Body of pancreas (tissue), 4 donors: Measurements from ENCODE around the gene SH3TC1. TPM values are rescaled to one million over a fixed set of nuclear protein-coding genes. Genes with fewer than 3 reads are reported as not detected.

ENCODE experiments used
- ATAC-seq: fragments of 150-250 bp; one replicate; pipeline ENCODE4 v1.9.1; 2016
- DNase-seq, 4 donors: peaks; one replicate each; pipeline ENCODE4 v3.0.0-alpha.2; 2019
- H3K27ac ChIP-seq, 4 donors: fragments of 200-600 bp; sonication (generic); 1 replicate in 3 of 4; 2 replicates in 1 of 4; pipeline versions ENCODE4 v1.5.1 to v1.6.1; 2016 to 2019; ENCODE audit warnings: mild to moderate bottlenecking in 1 of 4, mixed read lengths in 1 of 4, moderate library complexity in 1 of 4
- H3K27me3 ChIP-seq, 2 donors: fragments of 200-600 bp; sonication (generic); one replicate each; pipeline ENCODE4 v1.6.0; 2016; ENCODE audit warnings: mild to moderate bottlenecking in 1 of 2
- H3K36me3 ChIP-seq, 2 donors: fragments of 200-600 bp; sonication (generic); replicated peaks in 1 of 2; 2 replicates each; pipeline ENCODE4 v1.5.1; 2016; ENCODE audit warnings: low read depth in 2 of 2; ENCODE audit not compliant: insufficient read depth in 1 of 2
- H3K4me1 ChIP-seq: fragments of 200-600 bp; sonication (generic); one replicate; pipeline ENCODE4 v1.6.0; 2016
- H3K4me3 ChIP-seq, 2 donors: fragments of 200-600 bp; sonication (generic); 1 replicate in 1 of 2; 2 replicates in 1 of 2; pipeline ENCODE4 v1.5.1; 2016 to 2019
- H3K9me3 ChIP-seq, 3 donors: fragments of 200-600 bp; sonication (generic); 1 replicate in 2 of 3; 2 replicates in 1 of 3; pipeline ENCODE4 v1.5.1; 2016
- POLR2A ChIP-seq, 3 donors: fragments of 450-650 bp; IDR thresholded peaks; one replicate each; pipeline ENCODE4 v1.6.1; 2016; ENCODE audit warnings: antibody characterized with exemption in 3 of 3, mild to moderate bottlenecking in 2 of 3
- WGBS, 2 donors: methylation state at CpG; one replicate each; pipeline ENCODE4 v1.1.5; 2017; 5-methylcytosine and 5-hydroxymethylcytosine counted together
- intact Hi-C: fragments of 100-400 bp; cut with DNase I; formaldehyde crosslinking; loops from one replicate; pipeline ENCODE4 v1.15.1; 2023
- total RNA-seq, 2 donors: library from RNA; depleted of rRNA; stranded (reverse); fragments of >200 nt; gene quantifications; one replicate each; pipeline ENCODE4 v1.1.0, GENCODE V29; 2016
- TF ChIP-seq, protein P1 (sequence below), 7 experiments: fragments of 450-650 bp in 4 of 7; fragments of 200-600 bp in 3 of 7; sonication (generic) in 3 of 7; IDR thresholded peaks; one replicate each; pipeline ENCODE4 v1.5.1; 2016 to 2019; ENCODE audit warnings: antibody characterized with exemption in 7 of 7

The SH3TC1 gene
- total RNA-seq, 2 donors from 2014 or later, result 31.1 to 103 TPM

DNA sequence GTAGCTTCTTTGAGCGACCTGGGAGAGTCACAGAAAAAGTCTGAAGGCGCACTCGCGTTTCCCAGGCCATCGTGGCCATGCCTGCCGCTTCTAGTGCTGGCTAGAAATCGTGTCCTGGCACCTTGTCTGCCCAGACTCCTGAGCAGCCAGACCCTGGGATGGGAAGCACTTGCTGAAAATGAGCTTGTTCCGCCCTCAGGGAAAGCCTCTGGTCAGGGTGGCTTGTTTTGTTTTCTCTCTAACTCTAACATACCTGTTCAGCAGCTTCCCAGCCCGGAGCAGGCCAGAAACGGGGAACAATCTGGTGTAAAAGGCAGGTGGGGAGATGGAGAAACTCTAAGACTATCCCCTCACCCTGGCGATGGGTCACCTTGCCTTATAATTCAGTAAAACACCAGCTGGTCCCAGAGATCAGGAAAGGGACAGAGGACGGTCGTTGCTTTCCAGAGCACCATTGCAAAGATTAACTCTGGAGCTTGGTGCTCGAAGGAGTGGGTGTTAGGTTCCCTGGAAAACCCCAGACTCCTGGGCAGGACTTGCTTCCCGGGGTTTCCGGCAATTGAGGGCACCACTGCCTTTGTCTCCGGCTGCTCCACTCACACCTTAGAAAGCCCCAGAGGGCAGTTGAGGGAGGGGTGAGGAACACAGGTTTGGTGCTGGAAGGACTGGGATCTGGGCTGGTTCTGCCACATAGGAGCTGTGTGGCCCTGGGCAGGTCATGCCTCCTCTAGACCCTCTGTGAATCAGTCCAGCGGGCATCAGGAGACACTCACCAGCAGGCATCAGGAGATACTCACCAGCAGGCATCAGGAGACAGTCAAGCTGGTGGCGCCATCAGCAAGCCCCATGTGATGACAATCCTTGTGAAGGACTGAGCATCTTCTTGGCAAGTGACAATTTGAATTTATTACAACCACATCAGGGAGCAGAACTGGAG, 4.5 kb upstream of the SH3TC1 start:
- H3K4me1 ChIP-seq, result peaks cover 38% of the 10 kb centered on the region
- no peak for ATAC-seq
- no peaks in the 10 kb centered on the region for H3K36me3 ChIP-seq
- no peak for DNase-seq
- intact Hi-C loops, result no loop called here
- WGBS, 2 donors, result 80 to 81% methylated on average over 16 to 19 of the region's 19 CpGs
- H3K27ac ChIP-seq, result no peak overlapping the region
- no peaks in the 10 kb centered on the region for H3K27me3 ChIP-seq
- no peak overlapping the region for H3K4me3 ChIP-seq
- H3K9me3 ChIP-seq, result no peaks in the 10 kb centered on the region
- TF ChIP-seq, protein P1, sequence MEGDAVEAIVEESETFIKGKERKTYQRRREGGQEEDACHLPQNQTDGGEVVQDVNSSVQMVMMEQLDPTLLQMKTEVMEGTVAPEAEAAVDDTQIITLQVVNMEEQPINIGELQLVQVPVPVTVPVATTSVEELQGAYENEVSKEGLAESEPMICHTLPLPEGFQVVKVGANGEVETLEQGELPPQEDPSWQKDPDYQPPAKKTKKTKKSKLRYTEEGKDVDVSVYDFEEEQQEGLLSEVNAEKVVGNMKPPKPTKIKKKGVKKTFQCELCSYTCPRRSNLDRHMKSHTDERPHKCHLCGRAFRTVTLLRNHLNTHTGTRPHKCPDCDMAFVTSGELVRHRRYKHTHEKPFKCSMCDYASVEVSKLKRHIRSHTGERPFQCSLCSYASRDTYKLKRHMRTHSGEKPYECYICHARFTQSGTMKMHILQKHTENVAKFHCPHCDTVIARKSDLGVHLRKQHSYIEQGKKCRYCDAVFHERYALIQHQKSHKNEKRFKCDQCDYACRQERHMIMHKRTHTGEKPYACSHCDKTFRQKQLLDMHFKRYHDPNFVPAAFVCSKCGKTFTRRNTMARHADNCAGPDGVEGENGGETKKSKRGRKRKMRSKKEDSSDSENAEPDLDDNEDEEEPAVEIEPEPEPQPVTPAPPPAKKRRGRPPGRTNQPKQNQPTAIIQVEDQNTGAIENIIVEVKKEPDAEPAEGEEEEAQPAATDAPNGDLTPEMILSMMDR (IDR thresholded peaks at IDR 0.05), result no peak
- TF ChIP-seq POLR2A (IDR thresholded peaks at IDR 0.05), result no peak

DNA sequence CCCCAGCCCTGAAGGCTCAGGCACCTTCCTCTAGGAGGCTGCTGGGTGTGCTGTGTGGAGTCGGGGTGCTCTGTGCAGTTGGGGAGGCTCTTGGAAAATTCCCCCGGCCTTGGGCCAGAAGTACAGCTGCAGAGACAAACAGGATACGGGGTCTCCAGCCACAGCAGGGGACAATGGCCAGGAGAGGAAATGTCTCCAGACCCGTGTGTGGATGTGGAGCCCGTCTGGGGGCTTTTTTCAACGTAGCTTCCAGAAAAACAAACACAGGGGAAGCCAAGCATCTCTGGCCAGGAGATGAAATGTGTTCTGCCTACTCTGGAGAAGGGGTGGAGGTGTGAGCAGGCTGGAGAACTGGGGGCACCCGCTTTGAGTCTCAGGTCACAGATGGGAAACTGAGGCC, 3.7 kb upstream of the SH3TC1 start:
- H3K27ac ChIP-seq, result no peak overlapping the region
- H3K9me3 ChIP-seq, result no peaks in the 10 kb centered on the region
- TF ChIP-seq, protein P1 (IDR thresholded peaks at IDR 0.05), result no peak
- no peak for TF ChIP-seq POLR2A (IDR thresholded peaks at IDR 0.05)
- no peak overlapping the region for H3K4me3 ChIP-seq
- WGBS, 2 donors, result 73 to 77% methylated on average over 6 to 7 of the region's 7 CpGs
- no peak for DNase-seq
- peaks cover 46% of the 10 kb centered on the region for H3K4me1 ChIP-seq
- no peak for ATAC-seq
- intact Hi-C loops, result no loop called here
- no peaks in the 10 kb centered on the region for H3K36me3 ChIP-seq
- no peaks in the 10 kb centered on the region for H3K27me3 ChIP-seq

DNA sequence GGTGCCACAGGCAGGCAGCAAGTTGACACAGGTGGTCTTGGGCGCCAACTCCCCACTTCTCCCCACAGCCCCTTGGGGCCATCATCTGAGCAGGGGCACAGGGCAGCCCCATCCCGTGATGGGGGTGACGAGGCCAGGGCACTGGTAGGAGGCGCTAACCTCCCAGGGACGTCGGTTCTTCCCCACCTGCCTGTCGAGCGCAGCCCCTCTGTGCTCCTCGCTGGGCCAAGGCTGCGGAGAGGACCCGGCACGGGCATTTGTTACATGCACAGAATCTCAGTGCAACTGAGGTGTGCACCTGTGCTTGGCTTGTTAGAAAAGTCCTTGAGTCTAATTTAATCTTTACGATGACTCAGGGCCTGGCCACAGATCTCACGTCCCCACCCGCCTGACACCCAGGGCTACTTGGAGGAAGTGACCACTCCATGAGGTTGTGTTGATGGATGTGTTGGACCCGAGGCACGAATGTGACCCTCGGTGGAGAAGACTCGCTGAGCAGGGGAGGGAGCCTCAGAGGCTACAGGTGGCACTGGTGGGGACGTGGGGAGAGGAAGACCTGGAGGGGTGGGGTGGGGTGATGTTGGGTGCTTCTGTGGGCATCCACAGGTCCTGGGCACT, 3.1 kb upstream of the SH3TC1 start:
- no peak overlapping the region for H3K27ac ChIP-seq
- peaks cover 52% of the 10 kb centered on the region for H3K4me1 ChIP-seq
- no peak for TF ChIP-seq POLR2A (IDR thresholded peaks at IDR 0.05)
- TF ChIP-seq, protein P1 (IDR thresholded peaks at IDR 0.05), result no peak
- H3K27me3 ChIP-seq, result no peaks in the 10 kb centered on the region
- intact Hi-C loops, result no loop called here
- 39 to 46% methylated on average over 7 to 19 of the region's 20 CpGs for WGBS, 2 donors
- no peaks in the 10 kb centered on the region for H3K9me3 ChIP-seq
- no peaks in the 10 kb centered on the region for H3K36me3 ChIP-seq
- DNase-seq (peak in 3 of 4 donors; percentile 64 to 77 (median 72)), ATAC-seq (no peak)
- no peak overlapping the region for H3K4me3 ChIP-seq

DNA sequence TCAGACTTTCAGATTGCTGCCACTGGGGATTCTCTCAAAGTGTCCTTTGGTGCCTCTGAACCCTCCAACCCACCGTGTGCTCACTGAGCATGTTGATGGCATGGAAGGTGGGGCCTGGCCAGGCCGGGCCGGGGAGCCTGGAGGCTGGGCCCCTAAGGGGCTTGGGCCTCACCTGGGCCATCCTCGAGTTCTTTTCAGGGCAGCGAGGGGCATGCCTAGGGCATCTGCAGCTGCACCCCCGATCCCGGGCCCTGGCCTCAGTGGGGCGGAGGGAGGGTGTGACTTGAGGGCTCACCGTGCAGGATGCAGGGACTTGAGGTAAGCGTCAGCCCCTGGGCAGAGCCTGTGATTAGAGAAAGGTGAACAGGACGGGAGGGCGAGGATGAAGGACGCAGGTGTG, 1.6 kb upstream of the SH3TC1 start:
- WGBS, 2 donors, result 79 to 84% methylated on average over 10 to 11 of the region's 13 CpGs
- no peak for TF ChIP-seq POLR2A (IDR thresholded peaks at IDR 0.05)
- TF ChIP-seq, protein P1 (IDR thresholded peaks at IDR 0.05), result no peak
- ATAC-seq (no peak), DNase-seq (no peak)
- Histone ChIP-seq H3K27ac (peak overlapping the region in 3 of 4 donors; percentile 87 to 98 (median 92)), H3K27me3 (no peaks in the 10 kb centered on the region), H3K4me3 (no peak overlapping the region), H3K9me3 (no peaks in the 10 kb centered on the region), H3K4me1 (peaks cover 66% of the 10 kb centered on the region), H3K36me3 (no peaks in the 10 kb centered on the region)
- intact Hi-C loops, result no loop called here
